LNCAP (cell line): ENCODE results near the gene CACNA1I.

Experiments used
- TF ChIP-seq, protein P1 (sequence below): fragments of 450-650 bp; IDR thresholded peaks from 2 replicates; pipeline ENCODE4 v1.5.1; 2017; ENCODE audit warnings: mild to moderate bottlenecking

Gene CACNA1I

DNA sequence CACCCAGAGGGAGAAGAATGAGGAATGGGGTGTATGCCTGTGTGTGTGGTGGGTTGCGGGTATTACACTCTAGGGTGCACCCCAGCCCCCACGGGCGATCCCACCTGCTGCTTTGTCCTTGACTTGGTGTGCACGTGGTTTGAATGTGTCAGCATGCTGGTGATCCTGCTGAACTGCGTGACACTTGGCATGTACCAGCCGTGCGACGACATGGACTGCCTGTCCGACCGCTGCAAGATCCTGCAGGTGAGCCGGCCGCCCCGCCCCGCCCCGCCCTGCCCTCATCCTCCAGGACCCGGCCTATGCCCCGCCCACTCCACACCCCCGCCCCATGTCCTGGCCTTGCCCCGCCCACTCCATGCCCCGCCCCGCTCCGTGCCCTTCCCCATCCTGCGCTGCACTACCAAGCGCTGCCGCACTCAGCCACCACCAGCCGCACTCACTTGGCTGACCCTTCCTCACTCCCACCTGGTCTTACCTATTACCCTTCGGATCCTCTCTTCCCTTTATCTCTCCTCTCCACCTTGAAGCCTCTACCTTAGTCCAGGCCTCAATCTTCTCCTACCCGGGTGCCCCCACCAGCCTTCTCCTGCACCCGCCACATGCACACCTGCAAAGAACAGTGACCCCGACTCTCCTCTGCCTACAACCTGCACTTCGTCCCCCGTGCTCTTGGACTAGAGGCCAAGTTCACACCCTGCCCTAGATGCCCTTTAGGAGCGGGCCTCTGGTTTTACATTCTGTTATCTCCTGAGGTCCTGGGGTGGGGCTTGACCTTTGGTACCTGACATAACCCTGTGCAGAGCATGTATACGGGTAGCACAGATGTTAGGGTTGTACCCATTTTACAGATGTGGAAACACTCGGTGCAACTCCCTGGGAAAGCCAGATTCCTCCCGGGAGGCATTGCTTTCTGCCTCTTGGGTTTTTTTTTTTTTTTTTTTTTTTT, 27.7 kb downstream of the CACNA1I start:
- TF ChIP-seq, protein P1, sequence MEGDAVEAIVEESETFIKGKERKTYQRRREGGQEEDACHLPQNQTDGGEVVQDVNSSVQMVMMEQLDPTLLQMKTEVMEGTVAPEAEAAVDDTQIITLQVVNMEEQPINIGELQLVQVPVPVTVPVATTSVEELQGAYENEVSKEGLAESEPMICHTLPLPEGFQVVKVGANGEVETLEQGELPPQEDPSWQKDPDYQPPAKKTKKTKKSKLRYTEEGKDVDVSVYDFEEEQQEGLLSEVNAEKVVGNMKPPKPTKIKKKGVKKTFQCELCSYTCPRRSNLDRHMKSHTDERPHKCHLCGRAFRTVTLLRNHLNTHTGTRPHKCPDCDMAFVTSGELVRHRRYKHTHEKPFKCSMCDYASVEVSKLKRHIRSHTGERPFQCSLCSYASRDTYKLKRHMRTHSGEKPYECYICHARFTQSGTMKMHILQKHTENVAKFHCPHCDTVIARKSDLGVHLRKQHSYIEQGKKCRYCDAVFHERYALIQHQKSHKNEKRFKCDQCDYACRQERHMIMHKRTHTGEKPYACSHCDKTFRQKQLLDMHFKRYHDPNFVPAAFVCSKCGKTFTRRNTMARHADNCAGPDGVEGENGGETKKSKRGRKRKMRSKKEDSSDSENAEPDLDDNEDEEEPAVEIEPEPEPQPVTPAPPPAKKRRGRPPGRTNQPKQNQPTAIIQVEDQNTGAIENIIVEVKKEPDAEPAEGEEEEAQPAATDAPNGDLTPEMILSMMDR, result no peak

DNA sequence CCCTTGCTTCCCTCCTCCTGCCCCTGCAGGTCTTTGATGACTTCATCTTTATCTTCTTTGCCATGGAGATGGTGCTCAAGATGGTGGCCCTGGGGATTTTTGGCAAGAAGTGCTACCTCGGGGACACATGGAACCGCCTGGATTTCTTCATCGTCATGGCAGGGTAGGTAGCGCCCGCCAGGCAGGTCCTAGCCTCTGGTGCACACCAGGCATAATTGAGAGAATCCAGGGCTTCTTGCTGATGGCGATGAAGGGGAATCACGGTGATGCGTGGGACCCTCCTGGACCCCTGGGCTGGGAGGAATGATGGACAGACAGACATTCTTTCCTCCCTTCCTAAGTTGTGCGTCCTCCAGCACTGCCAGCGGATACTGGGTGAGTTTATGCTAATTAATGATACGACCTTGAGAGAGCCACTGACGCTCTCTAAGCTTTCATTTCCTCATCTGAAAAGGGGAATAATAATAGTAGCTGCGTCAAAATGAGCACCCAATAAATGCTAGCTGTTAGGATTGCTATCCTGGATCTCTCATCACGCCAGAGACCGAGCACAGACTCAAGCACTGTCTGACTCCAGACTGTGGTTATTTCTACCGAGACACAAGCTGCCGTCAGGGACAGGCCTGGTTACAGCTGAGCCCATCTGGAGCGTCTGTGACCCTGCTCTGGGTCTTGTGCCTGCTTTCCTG, 30.1 kb downstream of the CACNA1I start:
- TF ChIP-seq, protein P1, result no peak

DNA sequence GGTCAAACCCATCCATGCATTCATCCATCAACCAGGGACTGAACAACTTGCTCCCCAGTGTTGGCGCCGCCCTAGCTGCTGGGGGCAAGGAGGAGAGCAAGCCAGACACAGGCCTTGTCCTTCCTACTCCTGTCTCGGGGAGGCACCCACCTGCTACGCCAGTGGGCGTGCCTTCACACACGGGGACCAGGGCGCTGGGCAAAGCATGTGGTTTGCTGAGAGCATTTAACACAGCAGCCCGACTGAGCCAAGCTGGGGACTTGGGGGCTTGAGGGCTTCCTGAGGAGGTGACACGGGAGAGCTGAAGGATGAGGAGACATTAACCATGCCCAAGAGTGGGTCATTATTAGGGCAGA, 30.6 kb downstream of the CACNA1I start:
- TF ChIP-seq, protein P1, result no peak

DNA sequence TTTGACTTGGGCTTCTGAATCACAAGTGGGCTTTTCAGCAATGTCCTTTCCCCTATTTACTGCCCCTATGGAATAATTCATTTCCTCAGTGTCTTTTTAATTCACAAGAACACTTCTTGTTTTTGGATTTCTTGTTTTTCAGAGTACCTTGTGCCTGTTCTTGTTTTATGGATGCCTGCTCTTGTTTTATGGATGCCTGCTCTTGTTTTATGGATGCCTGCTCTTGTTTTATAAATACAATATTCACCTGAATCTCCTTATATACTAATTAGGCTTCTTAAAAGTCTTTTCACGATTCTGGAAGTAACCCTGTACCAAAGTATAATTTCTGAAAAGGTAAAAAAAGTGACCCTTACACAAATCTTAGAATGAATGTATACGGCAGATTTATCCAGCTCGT, 32.8 kb downstream of the CACNA1I start:
- TF ChIP-seq, protein P1, result no peak

DNA sequence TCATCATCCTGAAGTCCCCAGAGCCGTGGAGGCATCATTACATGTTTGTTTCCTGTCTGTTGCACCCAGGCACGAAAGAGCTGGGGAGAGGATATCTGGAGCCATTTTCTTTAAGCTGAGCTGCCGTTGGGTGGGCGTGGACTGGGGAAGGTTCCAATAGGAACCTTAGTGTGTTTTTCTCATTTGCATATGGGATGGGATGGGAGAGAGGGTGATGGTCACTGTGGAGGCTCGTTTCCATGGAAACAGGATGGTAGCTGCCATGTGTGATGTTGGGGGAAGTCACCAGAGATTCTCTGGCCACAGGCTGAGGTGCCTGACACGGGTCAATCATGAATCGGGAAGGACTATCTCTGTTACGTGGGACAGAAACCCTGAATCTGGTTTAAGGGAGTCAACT, 39.7 kb downstream of the CACNA1I start:
- TF ChIP-seq, protein P1, result no peak

DNA sequence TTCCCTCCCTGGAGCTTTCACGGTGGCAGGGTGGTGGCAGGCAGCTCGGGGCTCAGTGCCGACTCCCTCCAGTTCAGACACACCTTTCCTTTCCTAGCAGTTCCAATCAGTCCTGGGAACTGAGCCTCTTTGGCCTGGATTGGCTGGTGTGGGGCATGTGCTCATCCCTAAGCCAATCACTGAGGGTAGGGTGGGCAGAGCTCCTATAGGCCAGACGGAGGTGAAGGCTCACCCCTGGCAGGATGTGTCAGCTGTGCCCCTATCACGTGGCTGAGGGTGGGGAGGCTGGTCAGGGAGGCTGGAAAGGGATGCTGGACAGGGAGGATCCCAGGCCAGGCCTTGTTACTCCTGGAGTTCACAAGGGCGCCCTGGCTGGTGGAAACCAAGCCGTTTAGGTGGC, 40.2 kb downstream of the CACNA1I start:
- TF ChIP-seq, protein P1, result no peak

DNA sequence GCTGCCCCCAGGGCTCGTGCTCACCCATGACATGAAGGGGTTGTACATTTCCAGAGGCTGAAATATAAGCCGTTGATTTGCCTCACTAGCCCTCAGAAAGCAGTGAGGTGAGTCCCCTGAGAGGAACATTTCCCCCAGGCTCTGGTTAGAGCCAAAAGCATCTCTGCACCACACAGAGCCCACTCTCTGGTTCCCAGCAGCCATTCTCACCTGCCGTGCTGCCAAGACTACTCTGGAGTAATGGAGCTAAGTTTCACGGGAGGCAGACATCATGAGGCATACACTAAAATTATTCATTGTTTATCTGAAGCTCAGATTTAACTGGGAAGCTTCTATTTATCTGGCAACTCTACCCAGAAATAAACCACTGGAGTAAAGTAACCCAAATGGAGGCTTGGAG, 40.8 kb downstream of the CACNA1I start:
- TF ChIP-seq, protein P1, result no peak
